NCI-H774 (cell line): ENCODE data around the gene CLP1.
"Not testable (repeated sequence)": the region's sequence is repeated elsewhere in the genome, so short reads cannot be mapped to it uniquely, and the experiment has no call there.

Experiments
- DNase-seq: peaks from one replicate; lab custom pipeline; 2025; lab: John Stamatoyannopoulos, UW

CLP1 gene

GRCh38 chr11:57641011-57641807 lies 16.4 kb upstream of the CLP1 start:
- DNase-seq, result no peak

- no peak for DNase-seq
Observed at GRCh38 chr11:57643802-57644201, 13.8 kb upstream of the CLP1 start.

- DNase-seq, result peak; percentile 40
Observed at GRCh38 chr11:57644748-57645688, 12.5 kb upstream of the CLP1 start.

- DNase-seq, result no peak
Observed at GRCh38 chr11:57645689-57646085, 11.9 kb upstream of the CLP1 start.

- no peak for DNase-seq
Observed at GRCh38 chr11:57646194-57646798, 11.3 kb upstream of the CLP1 start.

- DNase-seq, result no peak
Observed at GRCh38 chr11:57646799-57647303, 10.7 kb upstream of the CLP1 start.

GRCh38 chr11:57647372-57647771 lies 10.2 kb upstream of the CLP1 start:
- no peak for DNase-seq

GRCh38 chr11:57647960-57648800 lies 9.4 kb upstream of the CLP1 start:
- no peak for DNase-seq

- no peak for DNase-seq
Observed at GRCh38 chr11:57648801-57649735, 8.5 kb upstream of the CLP1 start.

GRCh38 chr11:57649826-57650738 lies 7.5 kb upstream of the CLP1 start, which contains the start of gene YPEL4:
Gene YPEL4 (minus strand): TSS chr11:57649912. CDS start chr11:57647107, 2,805 bp downstream.
- DNase-seq, result no peak

GRCh38 chr11:57650739-57651090 lies 6.8 kb upstream of the CLP1 start:
- no peak for DNase-seq

- DNase-seq, result no peak
Observed at GRCh38 chr11:57651408-57651807, 6.2 kb upstream of the CLP1 start.

- DNase-seq, result not testable (repeated sequence)
Observed at GRCh38 chr11:57652230-57652629, 5.3 kb upstream of the CLP1 start.

GRCh38 chr11:57652662-57653061 lies 4.9 kb upstream of the CLP1 start:
- no peak for DNase-seq

- DNase-seq, result no peak
Observed at GRCh38 chr11:57653163-57653562, 4.4 kb upstream of the CLP1 start.

- DNase-seq, result no peak
Observed at GRCh38 chr11:57656885-57657193, 723 bp upstream of the CLP1 start.

- DNase-seq, result no peak
Observed at GRCh38 chr11:57658023-57658361, 430 bp downstream of the CLP1 start.

GRCh38 chr11:57659669-57660068 lies 2.1 kb downstream of the CLP1 start:
- no peak for DNase-seq

GRCh38 chr11:57662893-57663292 lies 5.3 kb downstream of the CLP1 start:
- DNase-seq, result no peak

GRCh38 chr11:57663975-57664374 lies 6.4 kb downstream of the CLP1 start:
- no peak for DNase-seq
